ENCODE results near the gene PSMB4.

PSMB4 gene

DNA sequence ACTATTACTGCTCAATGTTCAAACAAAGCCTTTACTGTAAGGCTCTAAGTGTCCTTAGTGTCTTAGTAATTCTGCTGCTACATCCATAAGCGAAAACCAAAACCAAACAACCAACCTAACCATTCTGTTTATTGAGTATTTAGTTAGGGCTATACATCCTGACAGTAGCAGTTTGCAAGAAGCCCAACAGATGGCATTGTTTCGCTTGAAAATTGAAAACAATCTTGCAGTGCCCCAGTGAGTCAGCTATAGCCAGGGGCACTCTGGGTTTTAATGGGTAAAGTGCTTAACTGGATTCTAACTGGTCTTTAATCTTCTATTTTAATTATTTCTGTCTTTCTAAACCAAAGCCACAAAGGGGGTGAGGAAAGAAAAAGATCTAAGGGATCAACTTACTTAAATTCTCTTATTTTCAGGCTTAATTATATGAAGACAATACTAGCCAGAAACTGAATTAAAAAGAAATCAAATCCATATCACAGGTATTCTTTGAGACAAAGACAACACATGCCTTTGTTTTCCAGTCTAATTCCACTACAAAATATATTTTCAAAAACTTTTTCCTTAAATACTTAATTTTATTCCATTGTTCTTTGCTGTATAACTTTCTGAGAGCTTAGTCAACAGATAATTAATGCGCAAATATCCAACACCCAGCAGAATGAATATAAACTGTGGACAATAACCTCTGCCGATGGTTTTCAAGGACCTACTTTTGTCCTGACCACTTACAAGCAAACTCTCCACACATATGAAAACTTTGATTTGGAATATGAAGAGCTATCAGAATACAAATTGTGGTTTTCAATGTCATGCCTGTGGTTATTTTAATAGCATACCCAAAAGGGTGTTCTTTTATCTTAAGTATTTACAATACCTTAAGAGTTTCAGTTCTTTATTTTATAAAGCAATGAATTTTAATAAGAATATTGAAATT lies 44.7 kb downstream of the PSMB4 start:
- DNase-seq (ENCODE audit: low read depth in 2 of 2): peak; percentile 17 to 58

- DNase-seq (ENCODE audit: low read depth in 2 of 2): no peak
Measured at GRCh38 chr1:151444783-151445177, 45.4 kb downstream of the PSMB4 start.

DNA sequence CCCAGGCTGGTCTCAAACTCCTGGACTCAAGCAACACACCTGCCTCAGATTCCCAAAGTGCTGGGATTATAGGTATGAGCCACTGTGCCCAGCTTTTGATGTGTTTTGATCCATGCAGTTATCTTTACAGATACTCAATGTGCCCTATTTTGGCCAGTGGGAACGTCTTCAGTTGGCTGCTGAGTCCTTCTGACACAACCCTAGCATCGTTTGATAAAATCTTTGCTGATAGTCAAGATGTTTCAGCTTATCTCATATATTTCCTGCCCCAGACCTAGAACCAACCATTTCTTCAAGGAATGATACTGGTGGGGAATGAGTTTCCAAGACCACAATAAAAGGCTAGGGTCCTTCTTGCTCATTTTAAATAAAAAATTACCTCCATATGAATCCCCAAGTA lies 48.3 kb downstream of the PSMB4 start:
- DNase-seq (ENCODE audit: low read depth in 2 of 2): no peak
